Ishikawa (cell line): ENCODE results near the gene TNRC6C.

Experiments
- RAD21 ChIP-seq: IDR thresholded peaks from 2 replicates; pipeline ENCODE4 v1.6.1; 2012; ENCODE audit warnings: low read depth
- REST ChIP-seq: IDR thresholded peaks from 2 replicates; pipeline ENCODE4 v1.6.1; 2012; ENCODE audit warnings: low read depth, mild to moderate bottlenecking
- ZBTB7A ChIP-seq: IDR thresholded peaks from 2 replicates; pipeline ENCODE4 v1.6.1; 2012; ENCODE audit warnings: low read depth

- TF ChIP-seq RAD21: no peak
- TF ChIP-seq REST: no peak
- no peak for TF ChIP-seq ZBTB7A
These were observed 37.8 kb downstream of the TNRC6C start for GRCh38 chr17:77996256-77996655.
